IMR-90 (cell line): ENCODE measurements around the gene ELP4. TPM values are rescaled to one million over a fixed set of nuclear protein-coding genes. Genes with fewer than 3 reads are reported as not detected.

Experiments used
- ATAC-seq: fragments of 200-7000 bp; cut with Tn5 transposase; 2 replicates; pipeline ENCODE4 v1.9.1; 2020; ENCODE audit warnings: low read depth, mild to moderate bottlenecking, moderate library complexity
- BruUV-seq: library from RNA; stranded (reverse); fragments of 400-500 nt; replicated peaks from 2 replicates; lab custom pipeline; 2021; lab: Mats Ljungman, UMichigan
- CTCF ChIA-PET: fragments of 300-600 bp; formaldehyde crosslinking; extraction: SDS; loops from one replicate; lab custom pipeline; 2021; ENCODE audit warnings: antibody characterized with exemption; lab: Yijun Ruan, JAX
- POLR2A ChIA-PET: fragments of 300-600 bp; sonication (Branson Sonifier 250); formaldehyde crosslinking; loops from one replicate; lab custom pipeline; 2022; ENCODE audit warnings: antibody characterized with exemption; ENCODE audit not compliant: unreplicated experiment; lab: Charles Lee
- DNase-seq: peaks from one replicate; pipeline ENCODE4 v3.0.0; 2013
- H2AFZ ChIP-seq: replicated peaks from 2 replicates; pipeline ENCODE3; 2013; ENCODE audit warnings: low read length, mild to moderate bottlenecking; ENCODE audit not compliant: poor library complexity
- H2AK5ac ChIP-seq: 2 replicates; pipeline ENCODE4 v1.6.1; 2013; ENCODE audit warnings: low read depth, low read length, inconsistent platforms
- H2AK9ac ChIP-seq: replicated peaks from 2 replicates; pipeline ENCODE3; 2013; ENCODE audit warnings: mild to moderate bottlenecking, low read depth, low read length, moderate library complexity; ENCODE audit not compliant: poor library complexity
- H2BK120ac ChIP-seq: 2 replicates; pipeline ENCODE4 v1.6.1; 2013; ENCODE audit warnings: low read depth, low read length, inconsistent platforms
- H2BK15ac ChIP-seq: 3 replicates; pipeline ENCODE4 v1.6.1; 2013; ENCODE audit warnings: low read depth, low read length, inconsistent platforms
- H2BK20ac ChIP-seq: 2 replicates; pipeline ENCODE4 v1.6.1; 2013; ENCODE audit warnings: low read depth, mild to moderate bottlenecking, inconsistent platforms, low read length, moderate library complexity
- H2BK5ac ChIP-seq: 2 replicates; pipeline ENCODE4 v1.6.1; 2013; ENCODE audit warnings: mild to moderate bottlenecking, low read depth, low read length, inconsistent platforms; ENCODE audit not compliant: poor library complexity, severe bottlenecking
- H3K14ac ChIP-seq: replicated peaks from 2 replicates; pipeline ENCODE4 v1.6.1; 2013; ENCODE audit warnings: low read depth, low read length, inconsistent platforms
- H3K18ac ChIP-seq: 2 replicates; pipeline ENCODE4 v1.6.1; 2013; ENCODE audit warnings: low read depth, low read length, control low read depth
- H3K23ac ChIP-seq: 2 replicates; pipeline ENCODE4 v1.6.1; 2013; ENCODE audit warnings: low read depth, low read length, inconsistent platforms
- H3K27ac ChIP-seq: 2 replicates; pipeline ENCODE4 v1.5.1; 2013; ENCODE audit warnings: mild to moderate bottlenecking, control low read depth, low read length; ENCODE audit not compliant: insufficient read depth
- H3K27me3 ChIP-seq: 2 replicates; pipeline ENCODE4 v1.6.1; 2013; ENCODE audit warnings: low read length; ENCODE audit not compliant: control insufficient read depth, insufficient read depth
- H3K36me3 ChIP-seq: 2 replicates; pipeline ENCODE4 v1.6.1; 2013; ENCODE audit warnings: low read length, mixed read lengths; ENCODE audit not compliant: control insufficient read depth, insufficient read depth
- H3K4ac ChIP-seq: 2 replicates; pipeline ENCODE4 v1.6.1; 2013; ENCODE audit warnings: low read depth, low read length, inconsistent platforms
- H3K4me1 ChIP-seq: 2 replicates; pipeline ENCODE4 v1.6.1; 2013; ENCODE audit warnings: low read length, mixed read lengths; ENCODE audit not compliant: control insufficient read depth, insufficient read depth
- H3K4me2 ChIP-seq: 2 replicates; pipeline ENCODE4 v1.6.1; 2013; ENCODE audit warnings: low read depth, mild to moderate bottlenecking, control low read depth, low read length, moderate library complexity
- H3K4me3 ChIP-seq: 2 replicates; pipeline ENCODE4 v1.5.1; 2013; ENCODE audit warnings: low read depth, mild to moderate bottlenecking, control low read depth, low read length, moderate library complexity; ENCODE audit not compliant: insufficient read depth
- H3K56ac ChIP-seq: 2 replicates; pipeline ENCODE4 v1.6.1; 2013; ENCODE audit warnings: low read length, inconsistent platforms; ENCODE audit not compliant: insufficient read depth; ENCODE audit errors: extremely low read depth
- H3K79me1 ChIP-seq, 2 experiments: 2 replicates each; pipeline ENCODE4 v1.6.1; 2013; ENCODE audit warnings: low read length in 2 of 2, inconsistent platforms in 1 of 2, low read depth in 1 of 2
- H3K9ac ChIP-seq: 2 replicates; pipeline ENCODE4 v1.6.1; 2013; ENCODE audit warnings: low read depth, low read length, control low read depth
- H3K9me1 ChIP-seq: 2 replicates; pipeline ENCODE4 v1.6.1; 2013; ENCODE audit warnings: low read length, inconsistent platforms; ENCODE audit not compliant: insufficient read depth
- H3K9me3 ChIP-seq: 2 replicates; pipeline ENCODE4 v1.6.1; 2013; ENCODE audit warnings: low read length; ENCODE audit not compliant: control insufficient read depth, insufficient read depth
- H4K20me1 ChIP-seq: 2 replicates; pipeline ENCODE4 v1.6.1; 2013; ENCODE audit warnings: low read length, inconsistent platforms; ENCODE audit not compliant: insufficient read depth
- H4K5ac ChIP-seq: 2 replicates; pipeline ENCODE4 v1.6.1; 2013; ENCODE audit warnings: mild to moderate bottlenecking, low read depth, low read length, control low read depth
- H4K8ac ChIP-seq, 2 experiments: 2 replicates each; pipeline ENCODE4 v1.6.1; 2013; ENCODE audit warnings: low read depth in 2 of 2, low read length in 2 of 2, control low read depth in 1 of 2, inconsistent platforms in 1 of 2
- H4K91ac ChIP-seq: 2 replicates; pipeline ENCODE4 v1.6.1; 2013; ENCODE audit warnings: low read depth, low read length, inconsistent platforms; ENCODE audit not compliant: insufficient read depth
- BHLHE40 ChIP-seq: fragments of 150-350 bp; IDR thresholded peaks from 2 replicates; pipeline ENCODE4 v1.6.1; 2016; ENCODE audit warnings: mild to moderate bottlenecking, low read depth, low read length
- CEBPB ChIP-seq: IDR thresholded peaks from 2 replicates; pipeline ENCODE4 v1.6.1; 2012; ENCODE audit warnings: low read depth, low read length, improper control_type of control experiment
- CHD1 ChIP-seq: IDR thresholded peaks from 2 replicates; pipeline ENCODE4 v1.6.1; 2012; ENCODE audit warnings: low read depth, low read length, improper control_type of control experiment
- ELK1 ChIP-seq: fragments of 150-350 bp; IDR thresholded peaks from 2 replicates; pipeline ENCODE4 v1.6.1; 2016; ENCODE audit warnings: low read depth, mild to moderate bottlenecking, low read length, moderate library complexity, borderline replicate concordance
- FOS ChIP-seq: fragments of 150-350 bp; IDR thresholded peaks from 2 replicates; pipeline ENCODE4 v1.6.1; 2016; ENCODE audit warnings: low read depth, low read length
- MAFK ChIP-seq: IDR thresholded peaks from 2 replicates; pipeline ENCODE4 v1.6.1; 2012; ENCODE audit warnings: low read depth, low read length, improper control_type of control experiment
- MAZ ChIP-seq: IDR thresholded peaks from 2 replicates; pipeline ENCODE4 v1.6.1; 2012; ENCODE audit warnings: low read depth, mild to moderate bottlenecking, low read length, improper control_type of control experiment, moderate library complexity, borderline replicate concordance
- MXI1 ChIP-seq: IDR thresholded peaks from 2 replicates; pipeline ENCODE4 v1.6.1; 2012; ENCODE audit warnings: low read depth, mild to moderate bottlenecking, low read length, moderate library complexity, borderline replicate concordance
- NFE2L2 ChIP-seq: fragments of 150-350 bp; IDR thresholded peaks from 2 replicates; pipeline ENCODE4 v1.6.1; 2016; ENCODE audit warnings: low read depth, mild to moderate bottlenecking, low read length
- POLR2A ChIP-seq: IDR thresholded peaks from 2 replicates; pipeline ENCODE4 v1.6.1; 2012; ENCODE audit warnings: mild to moderate bottlenecking, low read depth, low read length
- RAD21 ChIP-seq: IDR thresholded peaks from 2 replicates; pipeline ENCODE4 v1.6.1; 2012; ENCODE audit warnings: low read length, improper control_type of control experiment
- RCOR1 ChIP-seq: IDR thresholded peaks from 2 replicates; pipeline ENCODE4 v1.6.1; 2012; ENCODE audit warnings: mild to moderate bottlenecking, low read length, improper control_type of control experiment; ENCODE audit not compliant: insufficient replicate concordance
- RFX5 ChIP-seq: IDR thresholded peaks from 2 replicates; pipeline ENCODE4 v1.8.0; 2012; ENCODE audit warnings: low read depth, mild to moderate bottlenecking, low read length, moderate library complexity
- SMC3 ChIP-seq: fragments of 150-350 bp; IDR thresholded peaks from 2 replicates; pipeline ENCODE4 v1.6.1; 2016; ENCODE audit warnings: low read depth, mild to moderate bottlenecking, antibody characterized with exemption, low read length, moderate library complexity
- WGBS, 2 experiments: methylation state at CpG; one replicate each; pipeline versions ENCODE4 v1.1.5 to v1.1.7; 2013; ENCODE audit warnings: missing lambda C conversion rate in 2 of 2; ENCODE audit not compliant: insufficient read length in 1 of 2; ENCODE audit errors: extremely low coverage in 2 of 2; 5-methylcytosine and 5-hydroxymethylcytosine counted together
- dilution Hi-C: fragments of 300-500 bp; cut with HindIII; formaldehyde crosslinking; loops from one replicate; pipeline ENCODE4 v1.14.3; 2018; ENCODE audit warnings: low sequenced_read_pairs; ENCODE audit not compliant: unreplicated experiment
- in situ Hi-C: fragments of 300-500 bp; cut with MboI; formaldehyde crosslinking; loops from 3 replicates; pipeline ENCODE4 v1.14.3; 2019; ENCODE audit warnings: low sequenced_read_pairs, inconsistent platforms, mixed read lengths
- intact Hi-C: fragments of 100-400 bp; cut with micrococcal nuclease; formaldehyde crosslinking; loops from 2 replicates; pipeline ENCODE4 v1.10.0; 2022
- polyA plus RNA-seq, 3 experiments: library from polyadenylated mRNA; depleted of rRNA; stranded (reverse); fragments of >200 nt; gene quantifications; 2 replicates each; pipeline ENCODE4 v1.2.3, GENCODE V29; 2012; ENCODE audit warnings: low replicate concordance in 1 of 3
- total RNA-seq: library from RNA; depleted of rRNA; stranded (reverse); fragments of >200 nt; gene quantifications from 2 replicates; pipeline ENCODE4 v1.2.3, GENCODE V29; 2012
- TF ChIP-seq, protein P1 (sequence below): conservative IDR thresholded peaks from 2 replicates; pipeline ENCODE4 v1.5.1; 2012; ENCODE audit warnings: mild to moderate bottlenecking, low read depth, low read length, improper control_type of control experiment

The ELP4 gene
- total and polyA plus RNA-seq, 2 of the 4 experiments (the other 2 are of a cell fraction): 8.4 to 20.4 TPM

GRCh38 chr11:31687861-31688260, 178.3 kb downstream of the ELP4 start:
- H3K36me3 ChIP-seq: no peaks in the 10 kb centered on the region
- in situ Hi-C loops: no loop called here
- H3K27me3 ChIP-seq: no peaks in the 10 kb centered on the region
- no peak overlapping the region for H3K9ac ChIP-seq
- H3K23ac ChIP-seq: no peak overlapping the region
- no peak overlapping the region for H2BK20ac ChIP-seq
- BruUV-seq: no TSS peak
- H3K56ac ChIP-seq: no peak overlapping the region
- no peak overlapping the region for H3K4me3 ChIP-seq
- TF ChIP-seq MAZ: no peak
- no peak for TF ChIP-seq SMC3
- no peak for TF ChIP-seq RAD21
- no peak for TF ChIP-seq NFE2L2
- no peak for TF ChIP-seq ELK1
- TF ChIP-seq, protein P1, sequence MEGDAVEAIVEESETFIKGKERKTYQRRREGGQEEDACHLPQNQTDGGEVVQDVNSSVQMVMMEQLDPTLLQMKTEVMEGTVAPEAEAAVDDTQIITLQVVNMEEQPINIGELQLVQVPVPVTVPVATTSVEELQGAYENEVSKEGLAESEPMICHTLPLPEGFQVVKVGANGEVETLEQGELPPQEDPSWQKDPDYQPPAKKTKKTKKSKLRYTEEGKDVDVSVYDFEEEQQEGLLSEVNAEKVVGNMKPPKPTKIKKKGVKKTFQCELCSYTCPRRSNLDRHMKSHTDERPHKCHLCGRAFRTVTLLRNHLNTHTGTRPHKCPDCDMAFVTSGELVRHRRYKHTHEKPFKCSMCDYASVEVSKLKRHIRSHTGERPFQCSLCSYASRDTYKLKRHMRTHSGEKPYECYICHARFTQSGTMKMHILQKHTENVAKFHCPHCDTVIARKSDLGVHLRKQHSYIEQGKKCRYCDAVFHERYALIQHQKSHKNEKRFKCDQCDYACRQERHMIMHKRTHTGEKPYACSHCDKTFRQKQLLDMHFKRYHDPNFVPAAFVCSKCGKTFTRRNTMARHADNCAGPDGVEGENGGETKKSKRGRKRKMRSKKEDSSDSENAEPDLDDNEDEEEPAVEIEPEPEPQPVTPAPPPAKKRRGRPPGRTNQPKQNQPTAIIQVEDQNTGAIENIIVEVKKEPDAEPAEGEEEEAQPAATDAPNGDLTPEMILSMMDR: no peak
- TF ChIP-seq RFX5: no peak
- TF ChIP-seq FOS: no peak
- TF ChIP-seq CHD1: no peak
- TF ChIP-seq CEBPB: no peak
- TF ChIP-seq RCOR1: no peak
- TF ChIP-seq MXI1: no peak
- TF ChIP-seq BHLHE40: no peak
- TF ChIP-seq POLR2A: no peak
- TF ChIP-seq MAFK: no peak
- DNase-seq (no peak), ATAC-seq (no peak)
- H4K91ac ChIP-seq: no peak overlapping the region
- no peak overlapping the region for H2AFZ ChIP-seq
- H2AK9ac ChIP-seq: no peak overlapping the region
- H4K5ac ChIP-seq: no peak overlapping the region
- H3K18ac ChIP-seq: no peak overlapping the region
- H3K27ac ChIP-seq: no peak overlapping the region
- H4K8ac ChIP-seq: no peak overlapping the region
- H3K9me3 ChIP-seq: no peaks in the 10 kb centered on the region
- no peaks in the 10 kb centered on the region for H3K9me1 ChIP-seq
- H3K4me2 ChIP-seq: no peak overlapping the region
- H3K14ac ChIP-seq: no peak overlapping the region
- H2BK5ac ChIP-seq: no peak overlapping the region
- CTCF ChIA-PET: interaction anchor here (0.6 kb wide), 1 partner anchor 210 kb away, joined by 3 read pairs; no protein-coding TSS in a partner anchor
- H3K4me1 ChIP-seq: no peaks in the 10 kb centered on the region; the same call in 1 of the 2 replicates
- H2BK120ac ChIP-seq: no peak overlapping the region
- intact Hi-C loops: no loop called here
- H4K20me1 ChIP-seq: no peaks in the 10 kb centered on the region
- POLR2A ChIA-PET: no interaction called here
- no peaks in the 10 kb centered on the region for H3K79me1 ChIP-seq
- dilution Hi-C loops: no loop called here
- H3K4ac ChIP-seq: no peak overlapping the region
- H2BK15ac ChIP-seq: no peak overlapping the region
- 78% methylated on average over 3 of the region's 4 CpGs; no CpG with 5 or more reads in 1 of the 2 experiments for WGBS, 2 experiments
- H2AK5ac ChIP-seq: no peak overlapping the region
